Mucosa of descending colon (tissue), 3 donors: ENCODE data around the gene SPATA17. TPM values are rescaled to one million over a fixed set of nuclear protein-coding genes. Genes with fewer than 3 reads are reported as not detected.

Experiments
- ATAC-seq: fragments of 200-7000 bp; cut with Tn5 transposase; one replicate; pipeline ENCODE4 v1.9.1; 2020; ENCODE audit warnings: mild to moderate bottlenecking, moderate library complexity
- DNase-seq, 3 donors: peaks; one replicate each; pipeline ENCODE4 v3.0.0-alpha.2; 2020
- H3K36me3 ChIP-seq: fragments of 200-600 bp; one replicate; pipeline ENCODE4 v1.8.0; 2021; ENCODE audit warnings: low read depth, mild to moderate bottlenecking
- H3K4me1 ChIP-seq: fragments of 200-600 bp; one replicate; pipeline ENCODE4 v1.8.0; 2021; ENCODE audit warnings: low read depth, mild to moderate bottlenecking
- H3K4me3 ChIP-seq: fragments of 200-600 bp; one replicate; pipeline ENCODE4 v1.8.0; 2021; ENCODE audit warnings: mild to moderate bottlenecking
- H3K9me3 ChIP-seq: fragments of 200-600 bp; one replicate; pipeline ENCODE4 v1.8.0; 2021; ENCODE audit warnings: mild to moderate bottlenecking
- intact Hi-C, 2 donors: fragments of 100-400 bp; cut with DNase I in 1 of 2; cut with micrococcal nuclease in 1 of 2; formaldehyde crosslinking; loops; one replicate each; pipeline versions ENCODE4 v1.11.0 to v1.11.1; 2022; cut with DNase I, micrococcal nuclease
- total RNA-seq, 3 donors: library from RNA; stranded (reverse); fragmentation: NEBNext Ultra II Directional in 2 of 3; extraction: Animal tissue kit (Norgen Biotek cat#: 25700) in 2 of 3; gene quantifications; one replicate each; pipeline versions ENCODE4 v1.2.1 to v1.2.4, GENCODE V29; 2021 to 2023
- TF ChIP-seq, protein P1 (sequence below): fragments of 200-600 bp; IDR thresholded peaks from one replicate; pipeline ENCODE4 v1.8.0; 2022; ENCODE audit warnings: antibody characterized with exemption, mild to moderate bottlenecking
- donor health status: DM: no; HTN: no; CAD: no; lungs with moderate emphysema.
- donor health status: DM: no; HTN: no; CAD: no.
- donor health status: DM: no; HTN: yes; CAD: no.

The SPATA17 gene
- total RNA-seq, 3 donors from 2014 or later = 0.28 to 0.90 (median 0.36) TPM

GRCh38 chr1:217717959-217718358 is 86.8 kb downstream of the SPATA17 start:
- Histone ChIP-seq H3K9me3 (no peaks in the 10 kb centered on the region), H3K36me3 (no peaks in the 10 kb centered on the region), H3K4me1 (no peaks in the 10 kb centered on the region), H3K4me3 (no peak overlapping the region)
- TF ChIP-seq, protein P1, sequence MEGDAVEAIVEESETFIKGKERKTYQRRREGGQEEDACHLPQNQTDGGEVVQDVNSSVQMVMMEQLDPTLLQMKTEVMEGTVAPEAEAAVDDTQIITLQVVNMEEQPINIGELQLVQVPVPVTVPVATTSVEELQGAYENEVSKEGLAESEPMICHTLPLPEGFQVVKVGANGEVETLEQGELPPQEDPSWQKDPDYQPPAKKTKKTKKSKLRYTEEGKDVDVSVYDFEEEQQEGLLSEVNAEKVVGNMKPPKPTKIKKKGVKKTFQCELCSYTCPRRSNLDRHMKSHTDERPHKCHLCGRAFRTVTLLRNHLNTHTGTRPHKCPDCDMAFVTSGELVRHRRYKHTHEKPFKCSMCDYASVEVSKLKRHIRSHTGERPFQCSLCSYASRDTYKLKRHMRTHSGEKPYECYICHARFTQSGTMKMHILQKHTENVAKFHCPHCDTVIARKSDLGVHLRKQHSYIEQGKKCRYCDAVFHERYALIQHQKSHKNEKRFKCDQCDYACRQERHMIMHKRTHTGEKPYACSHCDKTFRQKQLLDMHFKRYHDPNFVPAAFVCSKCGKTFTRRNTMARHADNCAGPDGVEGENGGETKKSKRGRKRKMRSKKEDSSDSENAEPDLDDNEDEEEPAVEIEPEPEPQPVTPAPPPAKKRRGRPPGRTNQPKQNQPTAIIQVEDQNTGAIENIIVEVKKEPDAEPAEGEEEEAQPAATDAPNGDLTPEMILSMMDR = no peak
- intact Hi-C loops = no loop called here
- ATAC-seq (no peak), DNase-seq (no peak)

DNA sequence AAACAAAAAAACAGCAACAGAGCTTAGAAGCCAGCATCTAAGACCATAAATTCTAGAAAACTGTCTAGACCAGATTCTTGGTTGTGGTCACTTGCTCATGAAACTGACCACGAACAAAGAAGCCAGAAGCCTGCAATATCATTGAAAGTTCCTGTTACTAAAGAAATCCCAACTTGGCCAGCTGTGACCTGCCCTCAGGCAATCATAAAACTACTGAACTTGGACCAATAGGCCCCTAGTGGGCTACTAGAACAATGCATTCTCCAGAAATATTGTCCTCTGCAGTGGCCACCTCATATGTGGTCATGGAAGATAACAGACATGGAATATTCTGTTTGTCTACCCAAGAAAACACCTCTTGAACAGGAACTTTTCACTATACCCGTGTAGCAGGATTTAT is 87.7 kb downstream of the SPATA17 start:
- TF ChIP-seq, protein P1 = no peak
- H3K4me3 ChIP-seq = no peak overlapping the region
- H3K36me3 ChIP-seq = no peaks in the 10 kb centered on the region
- H3K4me1 ChIP-seq = no peaks in the 10 kb centered on the region
- intact Hi-C loops = no loop called here
- ATAC-seq (no peak), DNase-seq (no peak)
- H3K9me3 ChIP-seq = no peaks in the 10 kb centered on the region

DNA sequence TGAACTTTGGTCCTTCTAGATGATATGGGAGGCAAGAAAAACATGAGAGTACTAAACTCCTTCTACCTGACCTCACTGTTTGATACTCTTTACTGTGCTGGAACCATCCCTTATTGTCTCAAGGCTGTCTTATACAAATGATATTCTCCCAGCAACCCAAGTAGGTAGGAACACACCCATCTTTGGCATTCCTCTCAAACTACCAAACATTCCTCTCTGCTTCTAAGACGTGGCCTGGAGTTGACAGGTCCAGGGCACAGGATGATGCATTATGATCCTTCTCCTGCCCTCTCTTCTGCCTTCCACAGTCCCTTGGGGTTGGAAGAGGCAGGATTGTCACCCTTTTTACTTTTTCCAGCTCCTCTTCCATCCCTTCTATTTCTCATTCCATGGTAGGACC is 90.5 kb downstream of the SPATA17 start:
- no peak overlapping the region for H3K4me3 ChIP-seq
- H3K9me3 ChIP-seq = no peaks in the 10 kb centered on the region
- ATAC-seq (no peak), DNase-seq (no peak)
- H3K36me3 ChIP-seq = no peaks in the 10 kb centered on the region
- no peaks in the 10 kb centered on the region for H3K4me1 ChIP-seq
- intact Hi-C loops = no loop called here
- TF ChIP-seq, protein P1 = no peak

- Histone ChIP-seq H3K36me3 (no peaks in the 10 kb centered on the region), H3K9me3 (no peaks in the 10 kb centered on the region), H3K4me1 (no peaks in the 10 kb centered on the region), H3K4me3 (no peak overlapping the region)
- ATAC-seq = no peak
- intact Hi-C loops = no loop called here
- TF ChIP-seq, protein P1 = no peak
- no peak for DNase-seq
Measured at GRCh38 chr1:217734973-217735372, 103.8 kb downstream of the SPATA17 start.

- DNase-seq = peak in 1 of 3 donors; percentile 4
- intact Hi-C loops = no loop called here
- no peaks in the 10 kb centered on the region for H3K36me3 ChIP-seq
Measured at GRCh38 chr1:217747156-217747769, 116.1 kb downstream of the SPATA17 start.

More at GRCh38 chr1:217747156-217747769, 116.1 kb downstream of the SPATA17 start:
- H3K4me1 ChIP-seq = no peaks in the 10 kb centered on the region
- H3K4me3 ChIP-seq = no peak overlapping the region
- H3K9me3 ChIP-seq = no peaks in the 10 kb centered on the region
- ATAC-seq = no peak
- TF ChIP-seq, protein P1 = peak; percentile 22
